HEK293T (cell line): Measurements from ENCODE around the gene KCNG2.

Experiments
- CTCF ChIA-PET: fragments of 350-600 bp; formaldehyde crosslinking; extraction: SDS; loops from one replicate; lab custom pipeline; 2021; ENCODE audit warnings: antibody characterized with exemption, inconsistent platforms; lab: Yijun Ruan, JAX
- POLR2A ChIA-PET: fragments of 350-600 bp; formaldehyde crosslinking; extraction: SDS; loops from one replicate; lab custom pipeline; 2020; ENCODE audit warnings: antibody characterized with exemption, inconsistent platforms; lab: Yijun Ruan, JAX
- DNase-seq: peaks from one replicate; pipeline ENCODE4 v3.0.0; 2012; ENCODE audit warnings: mixed read lengths; ENCODE audit errors: extremely low spot score
- ARNT ChIP-seq: fragments of 450-650 bp; IDR thresholded peaks from 2 replicates; pipeline ENCODE4 v1.6.1; 2017; ENCODE audit warnings: mild to moderate bottlenecking
- BHLHE40 ChIP-seq: fragments of 450-650 bp; IDR thresholded peaks from 2 replicates; pipeline ENCODE4 v1.6.1; 2016; ENCODE audit warnings: mild to moderate bottlenecking, moderate library complexity, borderline replicate concordance
- CTBP1 ChIP-seq: fragments of 450-650 bp; IDR thresholded peaks from 2 replicates; pipeline ENCODE4 v1.6.1; 2016; ENCODE audit warnings: borderline replicate concordance
- ELF4 ChIP-seq: fragments of 450-650 bp; IDR thresholded peaks from 2 replicates; pipeline ENCODE4 v1.6.1; 2017; ENCODE audit warnings: antibody characterized with exemption
- FOXA1 ChIP-seq: fragments of 450-650 bp; IDR thresholded peaks from 2 replicates; pipeline ENCODE4 v1.6.1; 2016; ENCODE audit warnings: mild to moderate bottlenecking
- FOXK2 ChIP-seq: fragments of 450-650 bp; IDR thresholded peaks from 2 replicates; pipeline ENCODE4 v1.6.1; 2016; ENCODE audit warnings: mild to moderate bottlenecking
- FOXM1 ChIP-seq: fragments of 450-650 bp; IDR thresholded peaks from 2 replicates; pipeline ENCODE4 v1.6.1; 2017; ENCODE audit warnings: mild to moderate bottlenecking, borderline replicate concordance
- HDGF ChIP-seq: fragments of 450-650 bp; IDR thresholded peaks from 2 replicates; pipeline ENCODE4 v1.6.1; 2017; ENCODE audit warnings: antibody characterized with exemption, borderline replicate concordance
- L3MBTL2 ChIP-seq: fragments of 450-650 bp; conservative IDR thresholded peaks from 2 replicates; pipeline ENCODE4 v1.6.1; 2016; ENCODE audit warnings: mild to moderate bottlenecking
- LEF1 ChIP-seq: fragments of 450-650 bp; IDR thresholded peaks from 2 replicates; pipeline ENCODE4 v1.6.1; 2017; ENCODE audit warnings: mild to moderate bottlenecking, borderline replicate concordance
- NFRKB ChIP-seq: fragments of 450-650 bp; IDR thresholded peaks from 2 replicates; pipeline ENCODE4 v1.6.1; 2016; ENCODE audit warnings: mild to moderate bottlenecking, moderate library complexity
- SP1 ChIP-seq: fragments of 450-650 bp; IDR thresholded peaks from 2 replicates; pipeline ENCODE4 v1.6.1; 2017
- SUZ12 ChIP-seq: fragments of 450-650 bp; IDR thresholded peaks from 2 replicates; pipeline ENCODE4 v1.6.1; 2016; ENCODE audit warnings: mild to moderate bottlenecking
- TARDBP ChIP-seq: fragments of 450-650 bp; IDR thresholded peaks from 2 replicates; pipeline ENCODE4 v1.6.1; 2016
- ZNF384 ChIP-seq: fragments of 450-650 bp; IDR thresholded peaks from 2 replicates; pipeline ENCODE4 v1.6.1; 2016
- TF ChIP-seq, protein P1 (sequence below): fragments of 450-650 bp; IDR thresholded peaks from 2 replicates; pipeline ENCODE4 v1.6.1; 2016

The KCNG2 gene

DNA sequence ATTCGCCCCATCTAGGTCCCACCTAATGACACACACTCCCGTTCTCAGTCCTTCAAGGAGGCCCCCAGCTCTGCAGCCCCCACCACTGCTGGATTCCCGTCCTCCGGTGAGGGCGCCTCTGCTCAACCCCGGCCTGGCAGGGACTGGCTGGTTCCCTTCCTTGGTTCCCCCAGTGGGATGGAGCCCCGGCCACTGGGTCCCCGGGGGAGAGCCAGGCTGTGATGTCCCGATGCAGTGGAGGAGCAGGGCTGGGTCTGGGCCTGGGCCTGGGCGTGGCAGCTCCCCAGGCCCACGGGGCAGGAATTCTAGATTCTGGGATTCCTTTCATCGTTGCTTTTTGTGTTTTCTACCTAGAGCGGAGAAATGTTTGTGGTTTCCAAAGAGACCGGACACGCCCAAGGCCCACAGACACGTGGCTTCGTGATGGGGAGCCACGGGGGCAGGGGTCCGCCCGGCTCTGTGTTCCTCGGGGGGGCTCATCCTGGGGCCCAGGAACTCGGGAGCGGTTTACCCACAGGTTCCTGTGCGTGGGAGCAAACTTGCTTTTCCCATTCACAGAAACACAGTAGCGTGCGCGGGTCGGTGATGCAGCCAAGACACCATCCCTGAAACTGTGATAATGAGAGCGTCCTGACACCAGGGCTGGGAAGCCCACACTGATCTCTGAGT lies 86.7 kb downstream of the KCNG2 start:
- no peak for DNase-seq
- CTCF ChIA-PET: no interaction called here
- TF ChIP-seq TARDBP (no peak), ZNF384 (no peak), BHLHE40 (no peak), L3MBTL2 (no peak), FOXK2 (no peak), ELF4 (no peak), NFRKB (no peak), CTBP1 (no peak)
- TF ChIP-seq, protein P1, sequence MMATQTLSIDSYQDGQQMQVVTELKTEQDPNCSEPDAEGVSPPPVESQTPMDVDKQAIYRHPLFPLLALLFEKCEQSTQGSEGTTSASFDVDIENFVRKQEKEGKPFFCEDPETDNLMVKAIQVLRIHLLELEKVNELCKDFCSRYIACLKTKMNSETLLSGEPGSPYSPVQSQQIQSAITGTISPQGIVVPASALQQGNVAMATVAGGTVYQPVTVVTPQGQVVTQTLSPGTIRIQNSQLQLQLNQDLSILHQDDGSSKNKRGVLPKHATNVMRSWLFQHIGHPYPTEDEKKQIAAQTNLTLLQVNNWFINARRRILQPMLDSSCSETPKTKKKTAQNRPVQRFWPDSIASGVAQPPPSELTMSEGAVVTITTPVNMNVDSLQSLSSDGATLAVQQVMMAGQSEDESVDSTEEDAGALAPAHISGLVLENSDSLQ: no peak
- POLR2A ChIA-PET: no interaction called here

DNA sequence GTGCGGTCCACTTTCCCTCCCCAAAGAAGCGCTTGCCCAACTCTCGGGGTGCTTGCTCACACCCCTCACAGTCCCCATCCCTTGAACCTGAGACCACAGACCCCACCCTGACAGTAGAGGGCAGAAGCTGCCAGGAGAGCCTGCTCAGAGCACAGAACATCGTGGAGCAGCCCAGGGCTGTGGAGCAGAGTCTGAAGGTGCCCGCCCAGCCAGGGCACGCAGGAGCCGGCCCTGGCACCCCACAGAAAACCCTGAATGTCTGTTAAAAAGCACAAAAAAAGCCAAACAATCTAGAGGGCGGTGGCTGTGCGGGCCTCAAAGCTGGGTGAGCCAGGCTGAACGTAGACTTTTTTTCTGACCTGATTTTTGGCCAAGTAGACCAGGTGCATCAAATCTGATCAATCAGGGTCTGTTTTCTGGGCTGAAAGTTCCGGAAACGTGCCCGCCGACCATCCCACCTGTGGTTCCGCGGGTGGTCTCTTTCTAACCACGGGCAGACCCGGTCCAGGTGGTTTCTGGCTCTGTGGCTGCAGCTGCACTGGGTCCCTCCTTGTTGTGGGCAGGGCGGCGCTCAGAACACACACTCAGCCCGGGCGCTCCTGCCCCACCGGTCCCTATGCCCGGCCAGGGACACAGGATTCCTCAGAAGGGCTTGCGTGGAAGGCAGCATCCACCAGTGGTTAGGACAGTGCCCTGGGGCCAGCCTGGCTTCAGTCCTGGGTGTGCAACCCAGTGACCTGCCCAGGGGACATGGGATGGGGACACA lies 87.4 kb downstream of the KCNG2 start:
- POLR2A ChIA-PET: no interaction called here
- DNase-seq: no peak
- CTCF ChIA-PET: no interaction called here
- TF ChIP-seq ARNT: no peak
- no peak for TF ChIP-seq L3MBTL2
- TF ChIP-seq LEF1: no peak
- TF ChIP-seq SP1: no peak
- TF ChIP-seq FOXK2: no peak
- TF ChIP-seq CTBP1: no peak
- no peak for TF ChIP-seq SUZ12
- no peak for TF ChIP-seq NFRKB
- TF ChIP-seq FOXA1: no peak
- no peak for TF ChIP-seq FOXM1

DNA sequence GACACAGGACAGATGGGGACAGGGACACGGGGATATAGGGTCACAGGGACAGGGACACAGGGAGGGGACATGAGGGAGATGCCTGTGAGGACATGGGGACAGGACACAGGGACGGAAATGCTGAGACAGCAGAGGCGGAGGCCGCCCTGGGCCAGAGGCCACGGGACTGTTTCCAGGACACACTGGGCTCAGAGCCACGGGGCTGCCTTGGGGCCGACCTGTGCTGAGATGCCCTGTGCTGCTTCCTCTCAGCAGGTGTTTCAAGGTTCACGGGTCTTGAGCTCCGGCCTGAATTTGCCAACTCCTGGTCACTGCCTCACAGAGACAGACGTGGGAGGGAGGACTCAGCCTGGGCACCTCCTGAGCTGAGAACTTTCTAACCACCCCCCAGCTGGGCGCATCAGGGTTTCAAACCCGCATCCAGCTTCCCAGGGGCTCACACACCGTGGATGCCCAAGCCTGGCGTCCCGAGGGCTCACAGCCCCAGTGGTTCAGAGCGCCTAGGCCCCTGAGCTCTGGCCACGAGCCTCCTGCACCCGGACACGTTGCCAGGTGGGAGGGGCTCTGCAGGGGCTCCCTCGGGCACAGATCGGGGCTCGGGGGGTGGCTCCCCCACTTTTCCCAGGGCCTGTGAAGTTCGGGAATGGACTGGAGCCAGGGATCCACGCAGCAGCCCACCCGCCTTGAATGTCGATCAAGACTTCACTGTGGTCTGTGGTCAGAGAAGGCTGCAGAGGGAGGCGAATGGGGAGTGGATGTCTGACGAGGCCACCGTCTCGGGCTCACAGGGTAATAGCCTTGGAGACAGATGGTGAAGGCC lies 89.7 kb downstream of the KCNG2 start:
- TF ChIP-seq, protein P1: no peak
- TF ChIP-seq HDGF (no peak), TARDBP (no peak), CTBP1 (no peak), SUZ12 (no peak), ZNF384 (no peak), FOXM1 (no peak), ELF4 (no peak), SP1 (no peak), FOXK2 (no peak), FOXA1 (no peak), BHLHE40 (no peak), L3MBTL2 (no peak)
- ChIA-PET POLR2A (no interaction called here), CTCF (no interaction called here)
- DNase-seq: no peak

DNA sequence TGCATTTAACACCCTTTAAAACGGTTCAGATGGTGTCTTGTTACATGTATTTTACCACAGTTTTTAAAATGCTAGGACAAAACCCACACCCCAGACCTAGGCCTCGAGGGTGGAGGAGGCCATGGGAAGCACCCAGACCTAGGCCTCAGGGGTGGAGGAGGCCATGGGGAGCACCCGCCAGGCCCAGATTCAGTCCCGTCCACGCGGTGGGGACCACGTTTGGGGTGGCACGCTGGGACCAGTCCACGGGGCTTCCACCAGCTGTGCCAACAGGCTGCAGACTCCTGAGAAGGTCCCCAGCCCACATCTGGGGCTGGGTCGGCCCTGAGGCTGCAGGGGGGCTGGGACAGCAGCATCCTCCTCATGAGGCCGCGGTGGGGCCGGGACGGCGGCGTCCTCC lies 90.3 kb downstream of the KCNG2 start:
- DNase-seq: no peak
- TF ChIP-seq CTBP1 (no peak), SUZ12 (no peak), FOXM1 (no peak), L3MBTL2 (no peak), LEF1 (no peak), FOXK2 (no peak), ELF4 (no peak)
- CTCF ChIA-PET: no interaction called here
- POLR2A ChIA-PET: no interaction called here

DNA sequence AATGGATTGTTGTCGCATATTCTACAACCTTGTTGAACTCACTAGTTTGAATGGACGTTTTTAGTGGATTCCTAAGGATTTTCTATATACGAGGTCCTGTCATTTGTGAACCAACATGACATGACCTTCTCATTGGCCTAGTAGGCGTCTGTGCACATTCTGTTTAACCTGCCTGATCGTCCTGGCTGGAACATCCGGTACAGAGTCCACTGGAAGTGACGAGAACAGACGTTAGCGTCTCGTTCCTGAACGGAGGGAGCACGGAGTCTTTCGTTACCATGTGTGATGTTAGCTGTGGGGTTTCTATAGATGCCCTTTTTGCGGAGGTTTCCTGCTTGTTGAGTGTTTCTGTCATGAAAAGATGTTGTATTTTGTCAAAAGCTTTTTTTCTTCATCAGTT lies 91.8 kb downstream of the KCNG2 start:
- DNase-seq: no peak
- POLR2A ChIA-PET: no interaction called here
- CTCF ChIA-PET: no interaction called here
- TF ChIP-seq ELF4 (no peak), CTBP1 (no peak), FOXM1 (no peak), BHLHE40 (no peak), FOXK2 (no peak), L3MBTL2 (no peak), ZNF384 (no peak), ARNT (no peak), SP1 (no peak), HDGF (no peak), LEF1 (no peak), TARDBP (no peak)
- TF ChIP-seq, protein P1: no peak

DNA sequence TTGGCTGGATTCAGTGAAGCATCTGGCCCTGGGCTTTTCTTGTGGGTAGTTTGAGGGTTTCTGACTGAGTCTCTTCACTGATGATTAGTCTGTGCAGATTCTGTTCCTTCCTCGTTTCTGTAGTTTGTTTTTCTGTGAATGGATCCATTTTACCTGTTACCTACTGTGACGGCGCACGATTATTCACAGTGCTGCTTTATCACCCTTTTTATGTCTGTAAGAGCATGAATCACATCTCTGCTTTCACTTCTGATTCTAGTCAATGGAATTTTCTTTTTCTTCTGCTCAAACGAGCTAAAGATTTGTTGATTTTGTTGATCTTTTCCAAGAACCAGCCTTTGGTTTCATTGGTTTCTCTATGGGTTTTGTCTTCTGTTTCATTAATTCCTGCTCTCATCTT lies 92.9 kb downstream of the KCNG2 start:
- DNase-seq: no peak
- ChIA-PET CTCF (no interaction called here), POLR2A (no interaction called here)
- no peak for TF ChIP-seq ARNT
- no peak for TF ChIP-seq FOXM1
- no peak for TF ChIP-seq L3MBTL2
- TF ChIP-seq FOXA1: no peak
- no peak for TF ChIP-seq FOXK2
- no peak for TF ChIP-seq HDGF
- TF ChIP-seq SP1: no peak
- TF ChIP-seq LEF1: no peak
- no peak for TF ChIP-seq ELF4
- TF ChIP-seq, protein P1: no peak
- TF ChIP-seq CTBP1: no peak
- TF ChIP-seq TARDBP: no peak
- TF ChIP-seq SUZ12: no peak
